DND-41 (cell line): ENCODE measurements around the gene PRR23B.

ENCODE experiments used
- CTCF ChIP-seq: IDR thresholded peaks from 2 replicates; pipeline ENCODE4 v1.5.1; 2012; ENCODE audit warnings: borderline replicate concordance, low read length, moderate library complexity, mild to moderate bottlenecking; ENCODE audit not compliant: poor library complexity, severe bottlenecking; ENCODE audit errors: extremely low read depth
- EZH2 ChIP-seq: IDR thresholded peaks from 3 replicates; pipeline ENCODE4 v1.6.1; 2012; ENCODE audit warnings: borderline replicate concordance, low read depth, mild to moderate bottlenecking, moderate library complexity, low read length, inconsistent platforms; ENCODE audit not compliant: severe bottlenecking

- TF ChIP-seq CTCF (no peak), EZH2 (no peak)
Measured at GRCh38 chr3:139043554-139044365, 23.0 kb upstream of the PRR23B start.
